Measurements from ENCODE around the gene VIPR2. TPM values are rescaled to one million over a fixed set of nuclear protein-coding genes. Genes with fewer than 3 reads are reported as not detected.

Gene VIPR2
- total and polyA plus RNA-seq, 2 of the 13 experiments (the other 11 are each of a cell fraction or from before 2014, with no cell fraction given) = not detected

DNA sequence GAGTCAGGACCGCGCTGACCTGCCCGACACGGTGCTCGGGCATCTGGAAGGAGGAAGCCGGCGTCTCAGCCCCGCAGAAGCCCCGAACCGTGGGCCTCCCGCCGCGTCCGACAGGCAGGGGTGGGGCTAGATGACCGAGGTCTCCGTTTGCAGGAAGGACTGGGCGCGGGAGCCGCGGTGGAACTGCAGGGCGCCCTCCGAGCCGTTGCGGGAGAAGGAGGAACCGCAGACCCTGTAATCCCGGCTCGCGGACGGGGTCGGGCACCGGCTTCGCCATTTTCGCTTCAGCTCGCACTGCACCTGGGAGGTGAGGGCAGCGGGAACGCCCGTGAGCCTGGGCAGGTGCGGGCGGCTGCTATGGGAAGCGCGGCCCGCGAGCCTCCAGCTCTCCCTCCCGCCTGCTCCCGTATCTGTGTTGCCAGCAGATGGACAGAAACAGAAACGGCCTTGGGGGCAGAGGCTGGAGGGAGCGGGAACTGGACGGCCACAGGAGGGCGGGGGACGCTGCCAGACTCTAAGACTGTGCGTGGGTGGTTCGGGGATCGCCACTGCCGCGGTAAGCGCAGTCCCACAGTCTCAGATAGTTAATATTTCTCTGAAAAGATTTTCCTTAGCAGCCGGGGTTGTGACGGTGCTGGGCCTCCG lies 114.1 kb downstream of the VIPR2 start (continued):
- TF ChIP-seq STAT5B (CRISPR knock-in tag; IDR thresholded peaks at IDR 0.05) (no peak), ZNF75D (CRISPR knock-in tag; IDR thresholded peaks at IDR 0.05; ENCODE audit: borderline replicate concordance) (no peak), ZFP36L2 (CRISPR knock-in tag; IDR thresholded peaks at IDR 0.05) (no peak), ZNF777 (CRISPR knock-in tag; IDR thresholded peaks at IDR 0.05) (peak; percentile 92), SSRP1 (CRISPR knock-in tag; IDR thresholded peaks at IDR 0.05) (no peak), ZNF761 (CRISPR knock-in tag; conservative IDR thresholded peaks at IDR 0.05) (no peak), GZF1 (CRISPR knock-in tag; IDR thresholded peaks at IDR 0.05) (0 out of 2 replicates have a peak, but pooled peaks have one; percentile 54), ZNF235 (CRISPR knock-in tag; IDR thresholded peaks at IDR 0.05; ENCODE audit: borderline replicate concordance) (no peak), MBD4 (IDR thresholded peaks at IDR 0.05; ENCODE audit: borderline replicate concordance, low read length) (no peak), RFXAP (CRISPR knock-in tag; IDR thresholded peaks at IDR 0.05; ENCODE audit: borderline replicate concordance) (no peak), ZNF510 (CRISPR knock-in tag; IDR thresholded peaks at IDR 0.05; ENCODE audit: low read depth) (no peak), SAP130 (CRISPR knock-in tag; IDR thresholded peaks at IDR 0.05; ENCODE audit: low read depth) (peak; percentile 16; the same call in 1 of the 2 replicates), ZFP62 (CRISPR knock-in tag; IDR thresholded peaks at IDR 0.05) (no peak), MEIS1 (CRISPR knock-in tag; IDR thresholded peaks at IDR 0.05; ENCODE audit: borderline replicate concordance) (0 out of 2 replicates have a peak, but pooled peaks have one; percentile 36)
- TF ChIP-seq, protein P1, sequence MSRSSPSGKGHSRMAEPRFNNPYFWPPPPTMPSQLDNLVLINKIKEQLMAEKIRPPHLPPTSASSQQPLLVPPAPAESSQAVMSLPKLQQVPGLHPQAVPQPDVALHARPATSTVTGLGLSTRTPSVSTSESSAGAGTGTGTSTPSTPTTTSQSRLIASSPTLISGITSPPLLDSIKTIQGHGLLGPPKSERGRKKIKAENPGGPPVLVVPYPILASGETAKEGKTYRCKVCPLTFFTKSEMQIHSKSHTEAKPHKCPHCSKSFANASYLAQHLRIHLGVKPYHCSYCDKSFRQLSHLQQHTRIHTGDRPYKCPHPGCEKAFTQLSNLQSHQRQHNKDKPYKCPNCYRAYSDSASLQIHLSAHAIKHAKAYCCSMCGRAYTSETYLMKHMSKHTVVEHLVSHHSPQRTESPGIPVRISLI (CRISPR knock-in tag; IDR thresholded peaks at IDR 0.05; ENCODE audit: borderline replicate concordance) = no peak
- TF ChIP-seq, protein P2, sequence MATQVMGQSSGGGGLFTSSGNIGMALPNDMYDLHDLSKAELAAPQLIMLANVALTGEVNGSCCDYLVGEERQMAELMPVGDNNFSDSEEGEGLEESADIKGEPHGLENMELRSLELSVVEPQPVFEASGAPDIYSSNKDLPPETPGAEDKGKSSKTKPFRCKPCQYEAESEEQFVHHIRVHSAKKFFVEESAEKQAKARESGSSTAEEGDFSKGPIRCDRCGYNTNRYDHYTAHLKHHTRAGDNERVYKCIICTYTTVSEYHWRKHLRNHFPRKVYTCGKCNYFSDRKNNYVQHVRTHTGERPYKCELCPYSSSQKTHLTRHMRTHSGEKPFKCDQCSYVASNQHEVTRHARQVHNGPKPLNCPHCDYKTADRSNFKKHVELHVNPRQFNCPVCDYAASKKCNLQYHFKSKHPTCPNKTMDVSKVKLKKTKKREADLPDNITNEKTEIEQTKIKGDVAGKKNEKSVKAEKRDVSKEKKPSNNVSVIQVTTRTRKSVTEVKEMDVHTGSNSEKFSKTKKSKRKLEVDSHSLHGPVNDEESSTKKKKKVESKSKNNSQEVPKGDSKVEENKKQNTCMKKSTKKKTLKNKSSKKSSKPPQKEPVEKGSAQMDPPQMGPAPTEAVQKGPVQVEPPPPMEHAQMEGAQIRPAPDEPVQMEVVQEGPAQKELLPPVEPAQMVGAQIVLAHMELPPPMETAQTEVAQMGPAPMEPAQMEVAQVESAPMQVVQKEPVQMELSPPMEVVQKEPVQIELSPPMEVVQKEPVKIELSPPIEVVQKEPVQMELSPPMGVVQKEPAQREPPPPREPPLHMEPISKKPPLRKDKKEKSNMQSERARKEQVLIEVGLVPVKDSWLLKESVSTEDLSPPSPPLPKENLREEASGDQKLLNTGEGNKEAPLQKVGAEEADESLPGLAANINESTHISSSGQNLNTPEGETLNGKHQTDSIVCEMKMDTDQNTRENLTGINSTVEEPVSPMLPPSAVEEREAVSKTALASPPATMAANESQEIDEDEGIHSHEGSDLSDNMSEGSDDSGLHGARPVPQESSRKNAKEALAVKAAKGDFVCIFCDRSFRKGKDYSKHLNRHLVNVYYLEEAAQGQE (IDR thresholded peaks at IDR 0.05; ENCODE audit: borderline replicate concordance in 1 of 2, low read depth in 1 of 2, low read length in 2 of 2) = no peak
- TF ChIP-seq, protein P3, sequence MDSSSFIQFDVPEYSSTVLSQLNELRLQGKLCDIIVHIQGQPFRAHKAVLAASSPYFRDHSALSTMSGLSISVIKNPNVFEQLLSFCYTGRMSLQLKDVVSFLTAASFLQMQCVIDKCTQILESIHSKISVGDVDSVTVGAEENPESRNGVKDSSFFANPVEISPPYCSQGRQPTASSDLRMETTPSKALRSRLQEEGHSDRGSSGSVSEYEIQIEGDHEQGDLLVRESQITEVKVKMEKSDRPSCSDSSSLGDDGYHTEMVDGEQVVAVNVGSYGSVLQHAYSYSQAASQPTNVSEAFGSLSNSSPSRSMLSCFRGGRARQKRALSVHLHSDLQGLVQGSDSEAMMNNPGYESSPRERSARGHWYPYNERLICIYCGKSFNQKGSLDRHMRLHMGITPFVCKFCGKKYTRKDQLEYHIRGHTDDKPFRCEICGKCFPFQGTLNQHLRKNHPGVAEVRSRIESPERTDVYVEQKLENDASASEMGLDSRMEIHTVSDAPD (CRISPR knock-in tag; IDR thresholded peaks at IDR 0.05) = no peak
- TF ChIP-seq, protein P4, sequence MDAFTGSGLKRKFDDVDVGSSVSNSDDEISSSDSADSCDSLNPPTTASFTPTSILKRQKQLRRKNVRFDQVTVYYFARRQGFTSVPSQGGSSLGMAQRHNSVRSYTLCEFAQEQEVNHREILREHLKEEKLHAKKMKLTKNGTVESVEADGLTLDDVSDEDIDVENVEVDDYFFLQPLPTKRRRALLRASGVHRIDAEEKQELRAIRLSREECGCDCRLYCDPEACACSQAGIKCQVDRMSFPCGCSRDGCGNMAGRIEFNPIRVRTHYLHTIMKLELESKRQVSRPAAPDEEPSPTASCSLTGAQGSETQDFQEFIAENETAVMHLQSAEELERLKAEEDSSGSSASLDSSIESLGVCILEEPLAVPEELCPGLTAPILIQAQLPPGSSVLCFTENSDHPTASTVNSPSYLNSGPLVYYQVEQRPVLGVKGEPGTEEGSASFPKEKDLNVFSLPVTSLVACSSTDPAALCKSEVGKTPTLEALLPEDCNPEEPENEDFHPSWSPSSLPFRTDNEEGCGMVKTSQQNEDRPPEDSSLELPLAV (CRISPR knock-in tag; conservative IDR thresholded peaks at IDR 0.05; ENCODE audit: low read depth) = no peak
- TF ChIP-seq, protein P5, sequence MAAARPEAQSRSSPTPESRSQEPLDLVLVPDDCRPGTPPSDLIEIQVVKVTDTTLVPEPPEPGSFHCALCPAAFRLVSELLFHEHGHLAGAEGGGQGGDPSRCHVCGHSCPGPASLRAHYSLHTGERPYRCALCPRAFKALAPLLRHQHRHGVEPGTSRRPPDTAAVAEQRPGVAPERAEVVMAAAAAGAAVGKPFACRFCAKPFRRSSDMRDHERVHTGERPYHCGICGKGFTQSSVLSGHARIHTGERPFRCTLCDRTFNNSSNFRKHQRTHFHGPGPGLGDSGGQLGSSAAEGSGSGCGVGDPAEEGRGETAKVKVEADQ (CRISPR knock-in tag; IDR thresholded peaks at IDR 0.05; ENCODE audit: borderline replicate concordance) = no peak
- TF ChIP-seq, protein P6, sequence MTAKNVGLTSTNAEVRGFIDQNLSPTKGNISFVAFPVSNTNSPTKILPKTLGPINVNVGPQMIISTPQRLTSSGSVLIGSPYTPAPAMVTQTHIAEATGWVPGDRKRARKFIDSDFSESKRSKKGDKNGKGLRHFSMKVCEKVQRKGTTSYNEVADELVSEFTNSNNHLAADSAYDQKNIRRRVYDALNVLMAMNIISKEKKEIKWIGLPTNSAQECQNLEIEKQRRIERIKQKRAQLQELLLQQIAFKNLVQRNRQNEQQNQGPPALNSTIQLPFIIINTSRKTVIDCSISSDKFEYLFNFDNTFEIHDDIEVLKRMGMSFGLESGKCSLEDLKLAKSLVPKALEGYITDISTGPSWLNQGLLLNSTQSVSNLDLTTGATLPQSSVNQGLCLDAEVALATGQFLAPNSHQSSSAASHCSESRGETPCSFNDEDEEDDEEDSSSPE (CRISPR knock-in tag; IDR thresholded peaks at IDR 0.05) = no peak; the same call in none of the 2 replicates
